C4-2B (cell line): ENCODE data around the gene FSTL1.

ENCODE experiments used
- CTCF ChIP-seq: fragments of 450-650 bp; conservative IDR thresholded peaks from 2 replicates; pipeline ENCODE4 v1.5.1; 2017; ENCODE audit warnings: mild to moderate bottlenecking
- ZFX ChIP-seq: fragments of 450-650 bp; IDR thresholded peaks from 2 replicates; pipeline ENCODE4 v1.6.1; 2017

- TF ChIP-seq CTCF (no peak), ZFX (no peak)
These were observed 38.6 kb upstream of the FSTL1 start for GRCh38 chr3:120489421-120489820.
